Stimulated activated memory B cell treated with anti-CD40 and anti-IgM and Interleukin-4, amounts not matched to agents 10 μg/mL and 1 μg/mL and 100 μg/mL, for 72 hours (primary cell): ENCODE results near the gene IFI30.

Experiments
- ATAC-seq: fragments of 150-1000 bp; cut with Tn5 transposase; 2 replicates; pipeline ENCODE4 v1.10.0; 2021
- H3K27ac Mint-ChIP-seq: one replicate; pipeline ENCODE4 v1.8.0; 2022; ENCODE audit warnings: mild to moderate bottlenecking, mixed read lengths
- H3K27me3 Mint-ChIP-seq: one replicate; pipeline ENCODE4 v1.8.0; 2022; ENCODE audit warnings: mixed read lengths
- H3K36me3 Mint-ChIP-seq: one replicate; pipeline ENCODE4 v1.8.0; 2022; ENCODE audit warnings: mixed read lengths
- H3K4me1 Mint-ChIP-seq: one replicate; pipeline ENCODE4 v1.8.0; 2022; ENCODE audit warnings: mixed read lengths
- H3K4me3 Mint-ChIP-seq: one replicate; pipeline ENCODE4 v1.8.0; 2022; ENCODE audit warnings: mild to moderate bottlenecking, moderate library complexity, mixed read lengths
- H3K9me3 Mint-ChIP-seq: one replicate; pipeline ENCODE4 v1.8.0; 2022; ENCODE audit warnings: mixed read lengths

Gene IFI30

DNA sequence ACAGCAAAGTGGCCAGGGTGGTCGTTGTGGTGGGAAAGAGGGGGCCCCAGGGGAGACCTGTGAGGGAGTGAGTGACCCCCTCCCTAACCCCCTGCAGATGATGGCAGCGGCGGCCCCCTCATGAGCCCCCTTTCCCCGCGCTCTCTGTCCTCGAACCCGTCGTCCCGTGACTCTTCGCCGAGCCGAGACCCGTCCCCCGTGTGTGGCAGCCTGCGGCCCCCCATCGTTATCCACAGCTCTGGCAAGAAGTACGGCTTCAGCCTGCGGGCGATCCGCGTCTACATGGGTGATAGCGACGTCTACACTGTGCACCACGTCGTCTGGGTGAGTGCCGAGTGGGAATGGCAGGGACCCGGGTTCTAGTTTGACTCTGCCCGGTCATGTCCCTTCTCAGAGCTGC, 28.7 kb upstream of the IFI30 start:
- no peak overlapping the region for H3K4me3 Mint-ChIP-seq
- H3K27me3 Mint-ChIP-seq, result no peaks in the 10 kb centered on the region
- H3K4me1 Mint-ChIP-seq, result peaks cover 12% of the 10 kb centered on the region
- H3K27ac Mint-ChIP-seq, result no peak overlapping the region
- H3K36me3 Mint-ChIP-seq, result peaks cover 72% of the 10 kb centered on the region
- ATAC-seq, result no peak
- H3K9me3 Mint-ChIP-seq, result no peaks in the 10 kb centered on the region

DNA sequence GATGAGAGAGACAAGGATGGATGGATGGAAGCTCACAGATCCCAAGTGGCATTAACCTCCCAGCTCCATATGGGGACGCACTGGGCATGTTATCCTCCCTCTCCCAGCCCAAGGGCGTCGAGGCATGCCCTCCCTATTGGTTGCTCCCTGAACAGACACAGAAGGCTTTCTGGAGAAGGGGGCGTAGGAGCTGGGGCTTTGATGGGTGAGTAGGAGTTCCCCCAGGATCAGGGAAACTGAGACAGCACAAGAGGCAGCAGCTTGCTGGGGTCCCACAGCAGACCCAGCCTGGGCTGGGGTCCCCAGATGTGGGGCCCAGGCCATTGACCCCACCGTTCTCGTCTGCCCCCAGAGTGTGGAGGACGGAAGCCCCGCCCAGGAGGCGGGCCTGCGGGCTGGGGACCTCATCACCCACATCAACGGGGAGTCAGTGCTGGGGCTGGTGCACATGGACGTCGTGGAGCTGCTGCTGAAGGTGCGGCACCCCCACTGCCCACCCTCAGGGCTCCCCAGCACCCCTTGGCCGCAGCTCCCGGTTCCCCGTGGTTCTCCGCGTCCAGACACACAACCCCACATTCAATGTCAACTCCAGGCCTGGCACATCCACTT, 28.1 kb upstream of the IFI30 start:
- H3K27ac Mint-ChIP-seq, result peak overlapping the region; percentile 5
- peaks cover 67% of the 10 kb centered on the region for H3K36me3 Mint-ChIP-seq
- no peaks in the 10 kb centered on the region for H3K9me3 Mint-ChIP-seq
- peaks cover 12% of the 10 kb centered on the region for H3K4me1 Mint-ChIP-seq
- no peaks in the 10 kb centered on the region for H3K27me3 Mint-ChIP-seq
- no peak overlapping the region for H3K4me3 Mint-ChIP-seq
- ATAC-seq, result no peak

DNA sequence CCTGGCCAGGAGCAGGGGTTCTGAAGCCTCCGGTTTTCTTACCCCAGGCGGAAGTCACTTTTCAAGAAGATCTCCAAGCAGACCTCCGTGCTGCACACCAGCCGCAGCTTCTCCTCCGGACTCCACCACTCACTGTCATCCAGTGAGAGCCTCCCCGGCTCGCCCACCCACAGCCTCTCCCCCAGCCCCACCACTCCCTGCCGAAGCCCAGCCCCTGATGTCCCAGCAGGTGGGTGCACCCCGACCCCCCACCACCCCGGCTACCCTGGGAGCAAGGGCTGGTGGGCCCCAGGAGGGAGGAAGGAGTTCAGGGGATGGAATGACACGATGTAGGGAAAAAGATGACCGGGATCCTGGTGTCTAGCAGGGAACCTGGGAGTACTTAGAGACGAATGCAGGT, 26.2 kb upstream of the IFI30 start:
- Mint-ChIP-seq H3K27me3 (no peaks in the 10 kb centered on the region), H3K36me3 (peaks cover 53% of the 10 kb centered on the region)

DNA sequence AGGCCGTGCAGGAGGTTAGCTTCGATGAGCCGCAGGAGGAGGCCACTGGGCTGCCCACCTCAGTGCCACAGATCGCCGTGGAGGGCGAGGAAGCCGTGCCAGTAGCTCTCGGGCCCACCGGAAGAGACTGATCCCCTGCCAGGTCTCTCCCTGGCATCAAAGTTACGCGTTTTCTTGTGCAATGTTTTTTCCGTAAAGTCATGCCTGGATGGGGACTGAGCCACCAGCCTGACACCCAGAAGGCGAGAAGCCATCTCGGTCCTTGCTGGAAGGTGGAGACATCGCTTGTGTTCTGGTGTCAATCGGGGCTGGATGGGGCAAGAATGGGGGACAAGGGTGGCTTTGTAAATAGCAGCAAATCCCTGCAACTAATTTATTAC, 24.0 kb upstream of the IFI30 start:
- peaks cover 36% of the 10 kb centered on the region for H3K4me1 Mint-ChIP-seq
- no peak overlapping the region for H3K4me3 Mint-ChIP-seq
- no peak for ATAC-seq
- H3K27ac Mint-ChIP-seq, result no peak overlapping the region
- no peaks in the 10 kb centered on the region for H3K9me3 Mint-ChIP-seq
- H3K36me3 Mint-ChIP-seq, result peaks cover 40% of the 10 kb centered on the region
- H3K27me3 Mint-ChIP-seq, result no peaks in the 10 kb centered on the region

More for the DNA sequence above, 26.2 kb upstream of the IFI30 start:
- no peak overlapping the region for H3K27ac Mint-ChIP-seq
- H3K9me3 Mint-ChIP-seq, result no peaks in the 10 kb centered on the region
- ATAC-seq, result no peak
- peaks cover 24% of the 10 kb centered on the region for H3K4me1 Mint-ChIP-seq
- no peak overlapping the region for H3K4me3 Mint-ChIP-seq

DNA sequence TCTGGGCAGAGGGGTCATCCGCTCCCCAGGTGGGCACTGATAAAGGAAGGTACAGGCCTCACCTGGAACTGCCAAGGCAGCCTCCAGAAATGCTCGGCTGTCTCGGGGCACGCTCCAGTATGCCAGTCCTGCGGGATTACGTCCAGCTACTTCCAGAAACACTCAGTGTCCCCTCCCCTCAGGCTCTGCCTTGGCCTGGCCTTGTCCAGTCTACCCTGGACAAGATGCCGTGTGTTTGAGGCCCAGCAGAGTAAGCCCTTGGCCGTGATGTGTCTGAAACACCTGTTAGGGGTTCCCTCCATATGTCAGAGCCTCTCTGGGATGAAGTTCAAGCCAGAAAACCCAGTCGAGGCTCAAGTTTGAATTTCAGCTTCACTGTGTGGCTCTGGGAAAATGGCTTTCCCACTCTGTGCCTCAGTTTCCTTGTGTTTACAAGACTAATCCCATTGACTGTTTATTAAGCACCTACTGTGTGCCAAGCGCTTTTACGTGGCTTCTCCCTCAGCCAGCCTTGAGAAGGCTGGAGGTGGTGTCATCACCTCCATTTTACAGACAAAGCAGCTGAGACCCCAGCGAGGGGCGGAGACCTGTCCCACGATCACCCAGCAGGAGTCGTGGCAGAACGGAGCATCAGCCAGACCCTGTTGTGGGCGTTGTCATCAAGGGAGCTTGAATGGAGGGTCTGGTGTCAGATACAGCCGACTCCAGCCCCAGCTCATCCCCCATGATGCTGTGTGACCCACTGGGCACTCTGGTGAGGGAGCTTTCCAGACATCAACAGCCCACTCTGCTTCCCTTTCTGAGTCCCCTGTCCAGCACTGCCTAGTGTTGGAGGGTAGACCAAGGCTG, 22.6 kb upstream of the IFI30 start:
- no peak for ATAC-seq
- H3K27me3 Mint-ChIP-seq, result no peaks in the 10 kb centered on the region
- peak overlapping the region; percentile 97 for H3K27ac Mint-ChIP-seq
- peak overlapping the region; percentile 91 for H3K4me3 Mint-ChIP-seq
- H3K4me1 Mint-ChIP-seq, result peaks cover 45% of the 10 kb centered on the region
- H3K36me3 Mint-ChIP-seq, result peaks cover 26% of the 10 kb centered on the region
- no peaks in the 10 kb centered on the region for H3K9me3 Mint-ChIP-seq

DNA sequence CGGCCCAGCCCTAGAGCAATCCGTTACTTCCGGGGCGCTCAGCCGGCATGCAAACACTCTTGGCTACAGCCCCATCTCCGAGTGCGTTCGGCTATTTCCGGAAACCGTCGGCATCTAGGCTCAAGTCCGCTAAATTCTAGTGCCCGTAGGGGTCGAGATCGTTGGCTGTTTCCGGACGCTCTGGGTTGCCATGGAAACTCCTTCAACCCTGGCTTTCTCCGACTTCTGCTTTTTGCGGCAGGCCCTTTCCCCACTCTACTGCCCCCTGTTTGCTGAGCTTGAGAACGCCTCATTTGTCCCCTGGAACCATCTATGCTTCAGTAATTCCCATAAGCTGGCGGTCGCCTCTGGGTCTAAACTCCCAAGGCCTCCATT, 21.2 kb upstream of the IFI30 start:
- Mint-ChIP-seq H3K27ac (peak overlapping the region; percentile 97), H3K4me1 (peaks cover 44% of the 10 kb centered on the region), H3K9me3 (no peaks in the 10 kb centered on the region), H3K4me3 (peak overlapping the region; percentile 91), H3K36me3 (peaks cover 17% of the 10 kb centered on the region), H3K27me3 (no peaks in the 10 kb centered on the region)
- ATAC-seq, result peak; percentile 87

DNA sequence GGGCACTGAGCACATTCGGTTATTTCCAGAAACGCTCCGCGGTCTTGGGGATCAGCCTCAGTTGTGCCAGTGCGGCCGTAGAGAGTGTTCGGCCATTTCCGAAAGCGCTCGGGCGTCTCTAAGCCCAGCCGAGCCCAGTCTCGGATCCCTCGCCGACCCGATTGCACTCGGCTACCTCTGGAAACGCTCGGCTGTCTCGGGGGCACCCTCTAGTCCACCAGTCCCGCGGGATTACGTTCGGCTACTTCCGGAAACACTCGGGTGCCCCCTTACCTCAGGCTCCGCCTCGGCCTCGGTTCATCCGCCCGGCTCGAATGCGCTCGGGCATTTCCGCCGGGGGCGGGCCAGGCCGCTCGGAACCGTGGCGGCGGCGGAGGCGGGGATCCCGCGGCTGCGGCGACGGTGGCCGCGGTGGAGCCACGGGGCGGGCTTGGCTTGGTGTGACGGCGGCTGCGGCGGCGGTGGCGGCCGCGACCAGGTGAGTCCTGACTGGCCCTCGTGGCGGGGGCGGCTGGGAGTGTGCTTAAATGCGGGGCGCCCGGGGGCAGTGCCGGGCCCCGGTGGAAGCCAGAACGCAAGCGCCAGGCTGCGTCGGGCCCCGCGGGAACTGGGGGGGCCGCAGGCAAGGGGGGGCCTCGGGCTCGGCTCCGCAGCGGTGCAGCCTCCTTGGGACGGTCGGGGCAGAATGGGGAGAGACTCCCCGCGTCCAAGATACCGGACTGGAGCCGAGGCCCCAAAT, 20.6 kb upstream of the IFI30 start, which contains the start of gene PIK3R2:
Gene PIK3R2 (plus strand): TSS at position 347 of the 739 bp plus-strand sequence. CDS start 2,717 bp downstream, outside the sequence.
- peaks cover 43% of the 10 kb centered on the region for H3K4me1 Mint-ChIP-seq
- no peaks in the 10 kb centered on the region for H3K27me3 Mint-ChIP-seq
- peak; percentile 91 for ATAC-seq
- peak within 1 kb of the TSS; percentile 97 for H3K27ac Mint-ChIP-seq
- H3K4me3 Mint-ChIP-seq, result peak within 1 kb of the TSS; percentile 91
- no peaks in the 10 kb centered on the region for H3K9me3 Mint-ChIP-seq
- H3K36me3 Mint-ChIP-seq, result peaks cover 11% of the 10 kb centered on the region

DNA sequence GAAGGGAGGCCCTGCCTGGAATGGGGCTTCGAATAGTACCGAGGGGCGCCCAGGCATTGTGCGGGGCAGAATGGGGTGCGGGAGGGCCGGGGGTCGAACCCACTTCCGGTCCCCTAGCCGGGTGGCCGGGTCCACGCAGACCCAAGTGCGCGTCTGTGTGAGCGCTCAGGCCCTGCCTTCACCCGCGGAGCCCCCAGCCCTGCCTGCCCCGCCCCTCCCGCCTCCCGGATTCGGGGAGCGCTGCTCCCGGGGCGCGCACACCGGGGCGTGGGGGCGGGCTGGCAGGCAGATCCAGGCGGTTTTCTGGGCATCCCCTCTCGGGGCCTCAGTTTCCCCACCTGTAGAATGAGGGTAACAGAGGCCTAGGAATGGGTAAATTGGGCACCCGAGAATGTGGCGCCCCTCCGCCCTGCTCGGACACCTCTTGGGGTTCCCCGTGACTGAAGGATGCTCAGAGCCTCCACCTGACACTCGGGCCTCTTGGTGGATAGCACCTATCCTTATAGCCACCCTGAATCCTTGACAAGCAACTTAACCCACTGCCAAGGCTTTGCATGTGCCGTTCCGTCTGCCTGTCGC, 20.0 kb upstream of the IFI30 start:
- Mint-ChIP-seq H3K4me3 (peak overlapping the region; percentile 91), H3K9me3 (no peaks in the 10 kb centered on the region), H3K36me3 (peaks cover 6% of the 10 kb centered on the region), H3K27ac (peak overlapping the region; percentile 97), H3K27me3 (no peaks in the 10 kb centered on the region), H3K4me1 (peaks cover 40% of the 10 kb centered on the region)
- no peak for ATAC-seq

DNA sequence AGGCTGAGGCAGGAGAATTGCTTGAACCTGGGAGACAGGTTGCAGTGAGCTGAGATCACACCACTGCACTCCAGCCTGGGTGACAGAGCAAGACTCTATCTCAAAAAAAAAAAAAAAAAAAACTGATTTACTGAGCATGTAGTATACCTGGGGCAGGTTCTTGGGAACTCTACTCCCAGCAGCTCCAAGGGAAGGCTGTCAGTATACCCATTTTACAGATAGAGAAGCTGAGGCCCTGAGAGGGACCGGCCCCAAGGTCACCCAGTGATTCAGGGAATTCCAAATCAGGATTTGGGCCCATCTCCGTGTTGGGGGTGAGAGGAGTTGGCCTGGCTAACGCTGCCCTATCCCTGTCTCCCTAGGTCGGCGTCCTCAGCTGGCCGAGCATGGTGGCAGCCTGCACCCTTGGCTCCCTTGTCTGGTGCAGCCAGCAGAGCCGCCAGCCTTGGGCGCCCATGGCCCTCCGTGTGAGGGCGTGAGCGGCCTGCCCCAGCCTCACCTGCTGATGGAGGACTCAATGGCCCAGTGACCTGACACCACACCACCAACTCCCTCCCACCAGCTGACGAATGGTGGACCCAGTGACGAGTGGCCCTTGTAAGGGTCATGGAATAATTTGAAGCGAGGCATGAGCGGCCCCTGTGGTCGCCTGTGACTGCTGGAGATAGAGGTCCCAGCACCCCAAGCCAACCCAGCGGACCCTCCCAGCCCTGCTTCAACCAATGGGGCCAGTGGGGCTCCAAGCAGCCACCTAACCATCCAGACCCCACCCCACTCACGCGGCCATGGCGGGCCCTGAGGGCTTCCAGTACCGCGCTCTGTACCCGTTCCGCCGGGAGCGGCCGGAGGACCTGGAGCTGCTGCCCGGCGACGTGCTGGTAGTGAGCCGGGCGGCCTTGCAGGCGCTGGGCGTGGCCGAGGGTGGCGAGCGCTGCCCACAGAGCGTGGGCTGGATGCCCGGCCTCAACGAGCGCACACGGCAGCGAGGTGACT, 18.2 kb upstream of the IFI30 start:
- no peak for ATAC-seq
- H3K4me3 Mint-ChIP-seq, result no peak overlapping the region
- H3K9me3 Mint-ChIP-seq, result no peaks in the 10 kb centered on the region
- peaks cover 8% of the 10 kb centered on the region for H3K36me3 Mint-ChIP-seq
- H3K4me1 Mint-ChIP-seq, result peaks cover 43% of the 10 kb centered on the region
- H3K27ac Mint-ChIP-seq, result no peak overlapping the region
- no peaks in the 10 kb centered on the region for H3K27me3 Mint-ChIP-seq

DNA sequence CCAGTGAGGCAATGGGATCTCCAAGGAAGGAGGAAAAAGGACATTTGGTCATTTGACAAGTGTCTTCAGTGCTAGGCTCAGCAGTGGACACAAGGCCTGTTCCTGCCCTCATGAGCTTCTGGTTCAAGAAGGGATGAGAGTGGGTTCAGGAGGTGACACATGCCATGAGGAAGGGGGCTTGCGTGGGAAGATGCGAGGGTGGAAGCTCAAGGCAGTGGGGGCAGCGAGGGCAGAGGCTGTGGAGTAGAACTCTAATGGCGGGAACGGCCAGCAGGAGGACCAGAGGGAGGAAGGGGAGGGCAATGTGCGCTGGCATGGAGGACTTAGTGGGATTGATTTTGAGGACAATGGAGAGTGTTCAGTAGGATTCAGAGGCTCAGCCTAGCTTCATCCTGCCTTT, 17.3 kb upstream of the IFI30 start:
- Mint-ChIP-seq H3K4me1 (peaks cover 50% of the 10 kb centered on the region), H3K27me3 (no peaks in the 10 kb centered on the region), H3K36me3 (peaks cover 11% of the 10 kb centered on the region), H3K9me3 (no peaks in the 10 kb centered on the region), H3K4me3 (no peak overlapping the region), H3K27ac (no peak overlapping the region)
- ATAC-seq, result no peak

DNA sequence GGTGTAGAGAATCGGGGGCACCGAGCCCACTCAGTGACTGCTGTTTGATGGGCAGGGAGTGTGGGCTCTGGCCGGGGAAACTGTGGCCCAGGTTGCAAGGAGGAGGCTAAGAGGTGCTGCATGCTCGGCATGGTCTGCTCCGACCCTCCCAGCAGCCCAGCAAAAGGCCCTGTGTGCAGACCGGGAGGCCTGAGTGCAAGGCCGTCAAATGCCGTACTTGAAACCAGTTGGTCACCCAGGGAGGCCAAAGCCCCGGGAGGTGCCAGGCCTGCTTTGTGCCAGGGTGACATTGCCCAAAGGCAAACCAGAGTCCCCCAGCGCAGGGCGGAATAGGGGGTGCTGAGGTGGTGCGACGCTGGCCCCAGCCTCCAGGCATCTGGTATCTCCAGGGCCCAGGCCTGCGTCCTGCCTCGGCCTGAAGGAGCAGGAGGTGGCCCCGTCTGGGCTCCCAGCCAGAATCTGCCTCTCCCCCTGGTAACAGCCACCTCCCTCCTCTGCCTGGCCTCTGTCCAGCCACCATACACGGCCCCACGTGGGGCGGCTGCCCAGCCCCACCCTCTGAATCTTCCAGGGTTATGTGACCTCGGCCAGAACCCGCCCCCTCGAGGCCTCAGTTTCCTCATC, 16.7 kb upstream of the IFI30 start:
- no peaks in the 10 kb centered on the region for H3K9me3 Mint-ChIP-seq
- H3K36me3 Mint-ChIP-seq, result peaks cover 11% of the 10 kb centered on the region
- no peak overlapping the region for H3K4me3 Mint-ChIP-seq
- no peak overlapping the region for H3K27ac Mint-ChIP-seq
- H3K27me3 Mint-ChIP-seq, result no peaks in the 10 kb centered on the region
- no peak for ATAC-seq
- H3K4me1 Mint-ChIP-seq, result peaks cover 48% of the 10 kb centered on the region

DNA sequence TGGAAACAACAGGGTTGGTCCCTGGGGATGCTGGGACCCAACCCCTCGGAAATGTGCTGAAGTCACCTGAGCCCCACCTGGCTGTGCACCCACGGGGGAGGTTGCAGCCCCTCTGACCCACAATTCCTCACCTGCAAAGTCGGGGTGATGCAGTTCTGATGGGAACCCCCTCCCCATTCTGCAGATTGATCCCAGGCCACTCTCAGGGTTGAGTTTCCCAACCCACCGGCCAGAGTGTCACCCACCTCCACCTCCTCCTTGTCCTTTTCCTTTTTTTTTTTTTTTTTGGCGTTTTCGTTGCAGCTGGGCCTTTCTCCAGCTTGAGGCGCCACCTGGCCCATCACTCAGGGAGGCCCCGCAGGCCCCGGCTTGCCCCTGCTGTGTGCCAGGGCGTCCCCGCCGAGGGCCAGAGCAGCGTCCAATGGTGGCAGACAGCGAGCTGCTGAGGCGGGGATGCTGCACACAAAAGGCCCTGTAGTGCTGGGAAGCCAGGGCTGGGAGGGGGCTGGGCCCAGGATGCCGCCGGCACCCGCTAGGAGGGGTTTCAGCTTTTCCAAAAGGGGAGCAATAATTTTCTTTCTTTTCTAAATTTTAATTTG, 16.0 kb upstream of the IFI30 start:
- no peak for ATAC-seq
- Mint-ChIP-seq H3K9me3 (no peaks in the 10 kb centered on the region), H3K4me1 (peaks cover 45% of the 10 kb centered on the region), H3K27me3 (no peaks in the 10 kb centered on the region), H3K36me3 (peaks cover 11% of the 10 kb centered on the region), H3K27ac (no peak overlapping the region), H3K4me3 (no peak overlapping the region)

DNA sequence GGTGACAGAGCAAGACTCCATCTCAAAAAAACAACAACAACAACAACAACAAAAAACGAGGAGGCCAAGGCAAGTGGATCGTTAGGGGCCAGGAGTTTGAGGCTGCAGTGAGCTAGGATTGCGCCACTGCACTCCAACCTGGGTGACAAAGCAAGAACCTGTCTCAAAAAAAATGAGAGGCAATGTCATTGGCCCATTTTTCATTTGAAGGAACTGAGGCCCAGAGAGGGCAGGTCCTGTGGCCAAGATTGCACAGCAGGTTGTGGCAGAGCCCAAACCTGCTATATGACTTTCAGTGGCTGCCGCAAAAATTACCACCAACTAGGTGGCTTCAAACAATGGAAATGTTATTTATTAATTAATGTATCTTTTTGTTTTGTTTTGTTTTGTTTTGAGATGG, 15.1 kb upstream of the IFI30 start:
- H3K27me3 Mint-ChIP-seq, result no peaks in the 10 kb centered on the region
- no peaks in the 10 kb centered on the region for H3K9me3 Mint-ChIP-seq
- ATAC-seq, result no peak
- no peak overlapping the region for H3K4me3 Mint-ChIP-seq
- H3K36me3 Mint-ChIP-seq, result peaks cover 17% of the 10 kb centered on the region
- peaks cover 45% of the 10 kb centered on the region for H3K4me1 Mint-ChIP-seq
- H3K27ac Mint-ChIP-seq, result no peak overlapping the region
